Stimulated activated naive CD8-positive, alpha-beta T cell treated with anti-CD3 and anti-CD28 coated beads, Interleukin-15, Interleukin-2, amounts not matched to agents 100 U/mL and 50 U/mL, for 24 hours (primary cell): ENCODE data around the gene ACBD3.
A peak's percentile ranks its signal among the peaks of the same experiment; 100 is the strongest.

Experiments
- ATAC-seq: fragments of 150-1000 bp; cut with Tn5 transposase; one replicate; pipeline ENCODE4 v1.10.0; 2021
- DNase-seq: peaks from one replicate; pipeline ENCODE4 v3.0.0; 2021

Gene ACBD3

GRCh38 chr1:226111098-226111882, 75.3 kb downstream of the ACBD3 start:
- no peak for ATAC-seq
- DNase-seq, result no peak

- DNase-seq, result peak; percentile 81
- ATAC-seq, result peak; percentile 69
Measured at GRCh38 chr1:226110249-226111097, 76.1 kb downstream of the ACBD3 start.

- ATAC-seq (peak; percentile 90), DNase-seq (peak; percentile 86)
Measured at GRCh38 chr1:226109829-226110248, 76.7 kb downstream of the ACBD3 start.

GRCh38 chr1:226108935-226109828, 77.4 kb downstream of the ACBD3 start:
- ATAC-seq (no peak), DNase-seq (no peak)

GRCh38 chr1:226107471-226108460, 78.8 kb downstream of the ACBD3 start:
- DNase-seq, result no peak
- ATAC-seq, result no peak

GRCh38 chr1:226104671-226105121, 81.8 kb downstream of the ACBD3 start:
- no peak for ATAC-seq

GRCh38 chr1:226100436-226101391, 85.8 kb downstream of the ACBD3 start:
- DNase-seq, result peak; percentile 60
- ATAC-seq, result no peak

More at GRCh38 chr1:226104671-226105121, 81.8 kb downstream of the ACBD3 start:
- no peak for DNase-seq

- no peak for DNase-seq
- ATAC-seq, result peak; percentile 72
Measured at GRCh38 chr1:226098870-226099835, 87.4 kb downstream of the ACBD3 start.

- no peak for ATAC-seq
- no peak for DNase-seq
Measured at GRCh38 chr1:226097866-226098625, 88.5 kb downstream of the ACBD3 start.

GRCh38 chr1:226095286-226095685, 91.3 kb downstream of the ACBD3 start:
- ATAC-seq (no peak), DNase-seq (no peak)
